K562 (cell line): ENCODE measurements around the gene MRPL52. TPM values are rescaled to one million over a fixed set of nuclear protein-coding genes. Genes with fewer than 3 reads are reported as not detected.
A peak's percentile ranks its signal among the peaks of the same experiment; 100 is the strongest.

Experiments used
- EP300 ChIP-seq: IDR thresholded peaks from 2 replicates; pipeline ENCODE4 v1.6.1; 2012; ENCODE audit warnings: low read length, improper control_type of control experiment
- JUND ChIP-seq, 2 experiments: IDR thresholded peaks; 2 replicates in 1 of 2; 3 replicates in 1 of 2; pipeline ENCODE4 v1.6.1; 2011; ENCODE audit warnings: borderline replicate concordance in 2 of 2, low read depth in 2 of 2, low read length in 2 of 2, improper control_type of control experiment in 1 of 2, missing biosample characterization in 1 of 2, missing genetic modification characterization in 1 of 2, missing genetic modification reagents in 1 of 2
- MGA ChIP-seq: fragments of 450-650 bp; IDR thresholded peaks from 2 replicates; pipeline ENCODE4 v1.6.1; 2016; ENCODE audit warnings: mild to moderate bottlenecking, moderate library complexity
- MYC ChIP-seq, 2 experiments: fragments of 250-450 bp in 1 of 2; sonication (Bioruptor Pico) in 1 of 2; IDR thresholded peaks; 2 replicates each; pipeline versions ENCODE4 v1.5.1 to v1.6.1; 2012 to 2021; ENCODE audit warnings: low read depth in 2 of 2, borderline replicate concordance in 1 of 2, improper control_type of control experiment in 1 of 2, low read length in 1 of 2, mild to moderate bottlenecking in 1 of 2, moderate library complexity in 1 of 2
- NFIC ChIP-seq: fragments of 450-650 bp; IDR thresholded peaks from 2 replicates; pipeline ENCODE4 v1.6.1; 2017; ENCODE audit warnings: mild to moderate bottlenecking, inconsistent platforms
- RBBP5 ChIP-seq: fragments of 200-600 bp; sonication (generic); IDR thresholded peaks from 2 replicates; pipeline ENCODE4 v1.6.1; 2012; ENCODE audit warnings: borderline replicate concordance, mild to moderate bottlenecking, low read length, control low read depth, inconsistent platforms; ENCODE audit not compliant: insufficient read depth, poor library complexity, severe bottlenecking
- STAT5B ChIP-seq: fragments of 250-450 bp; sonication (Bioruptor Pico); IDR thresholded peaks from 2 replicates; pipeline ENCODE4 v1.8.0; 2021; ENCODE audit warnings: mild to moderate bottlenecking, inconsistent platforms
- ZNF609 ChIP-seq: sonication (generic); formaldehyde crosslinking; IDR thresholded peaks from 2 replicates; pipeline ENCODE4 v1.8.1; 2023; ENCODE audit warnings: missing genetic modification reagents, mild to moderate bottlenecking, borderline replicate concordance
- polyA plus RNA-seq, 8 experiments: library from polyadenylated mRNA; depleted of rRNA in 4 of 8; stranded (reverse) in 5 of 8; unstranded in 3 of 8; fragments of >200 nt; fragmentation: Nextera tagmentation in 2 of 8; fragmentation: Illumina TruSeq in 1 of 8; extraction: Ambion mirVana in 2 of 8; extraction: Trizol in 1 of 8; gene quantifications; 2 replicates each; pipeline versions ENCODE4 v1.2.1 to v1.2.3, GENCODE V29; 2011 to 2014; ENCODE audit warnings: inconsistent platforms in 1 of 8, missing spikeins in 1 of 8
- total RNA-seq, 7 experiments: library from RNA; depleted of rRNA in 6 of 7; stranded (reverse); fragments of >200 nt in 6 of 7; fragmentation: Illumina TruSeq in 2 of 7; extraction: Trizol in 2 of 7; gene quantifications; 2 replicates each; pipeline versions ENCODE4 v1.2.1 to v1.2.3, GENCODE V29; 2011 to 2021; ENCODE audit warnings: low replicate concordance in 1 of 7

The MRPL52 gene
- total and polyA plus RNA-seq, 9 of the 15 experiments (the other 6 are each of a cell fraction or from before 2014, with no cell fraction given): 56.5 to 213 (median 168) TPM

GRCh38 chr14:22824711-22825359, 4.9 kb upstream of the MRPL52 start (continued):
- TF ChIP-seq MGA (peak; percentile 33; the same call in 1 of the 2 replicates), JUND (IDR thresholded peaks at IDR 0.05; ENCODE audit: borderline replicate concordance, low read depth, low read length) (peak; percentile 85), JUND (tag; IDR thresholded peaks at IDR 0.05; ENCODE audit: borderline replicate concordance, low read depth, low read length) (peak; percentile 92; the same call in 2 of the 3 replicates), MYC (IDR thresholded peaks at IDR 0.05; ENCODE audit: low read depth, low read length) (peak; percentile 78), MYC (CRISPR knock-in tag; IDR thresholded peaks at IDR 0.05; ENCODE audit: borderline replicate concordance, low read depth) (no peak), NFIC (peak; percentile 75), STAT5B (CRISPR knock-in tag) (no peak), ZNF609 (no peak), RBBP5 (peak; percentile 59), EP300 (no peak)
